Naive B cell (primary cell): ENCODE results near the gene CASS4. TPM values are rescaled to one million over a fixed set of nuclear protein-coding genes. Genes with fewer than 3 reads are reported as not detected.
"Not testable (repeated sequence)": the region's sequence is repeated elsewhere in the genome, so short reads cannot be mapped to it uniquely, and the experiment has no call there.

Experiments
- ATAC-seq, 2 donors: fragments of 150-1000 bp; cut with Tn5 transposase; 2 replicates each; pipeline ENCODE4 v1.10.0; 2021; ENCODE audit warnings: low read depth in 2 of 2, mild to moderate bottlenecking in 2 of 2, moderate library complexity in 2 of 2
- DNase-seq: peaks from one replicate; pipeline ENCODE4 v3.0.0; 2022
- H3K27ac Mint-ChIP-seq, 6 donors: one replicate each; pipeline ENCODE4 v1.8.0; 2020 to 2022; ENCODE audit warnings: mild to moderate bottlenecking in 6 of 6, mixed read lengths in 6 of 6, moderate library complexity in 5 of 6, inconsistent platforms in 2 of 6
- H3K27me3 Mint-ChIP-seq, 3 donors: one replicate each; pipeline ENCODE4 v1.8.0; 2021 to 2022; ENCODE audit warnings: mixed read lengths in 3 of 3, mild to moderate bottlenecking in 1 of 3
- H3K36me3 Mint-ChIP-seq, 2 donors: one replicate each; pipeline ENCODE4 v1.8.0; 2020 to 2022; ENCODE audit warnings: mixed read lengths in 2 of 2, inconsistent platforms in 1 of 2, mild to moderate bottlenecking in 1 of 2
- H3K4me1 Mint-ChIP-seq, 3 donors: one replicate each; pipeline ENCODE4 v1.8.0; 2020 to 2022; ENCODE audit warnings: mixed read lengths in 3 of 3, inconsistent platforms in 1 of 3, mild to moderate bottlenecking in 1 of 3, moderate library complexity in 1 of 3
- H3K4me3 Mint-ChIP-seq, 8 donors: one replicate each; pipeline ENCODE4 v1.8.0; 2020 to 2022; ENCODE audit warnings: mild to moderate bottlenecking in 8 of 8, mixed read lengths in 8 of 8, moderate library complexity in 8 of 8, inconsistent platforms in 2 of 8
- H3K9me3 Mint-ChIP-seq, 7 donors: one replicate each; pipeline ENCODE4 v1.8.0; 2020 to 2022; ENCODE audit warnings: mixed read lengths in 7 of 7, mild to moderate bottlenecking in 5 of 7, inconsistent platforms in 2 of 7, moderate library complexity in 1 of 7
- polyA plus RNA-seq, 6 donors: library from polyadenylated mRNA; unstranded; fragments of 300-500 nt; fragmentation: Illumina TruSeq; gene quantifications; one replicate each; pipeline ENCODE4 v1.2.3, GENCODE V29; 2021; ENCODE audit warnings: low read depth in 6 of 6

The CASS4 gene
- polyA plus RNA-seq, 6 donors from 2014 or later: 0.20 to 0.46 (median 0.28) TPM; not detected in 2

DNA sequence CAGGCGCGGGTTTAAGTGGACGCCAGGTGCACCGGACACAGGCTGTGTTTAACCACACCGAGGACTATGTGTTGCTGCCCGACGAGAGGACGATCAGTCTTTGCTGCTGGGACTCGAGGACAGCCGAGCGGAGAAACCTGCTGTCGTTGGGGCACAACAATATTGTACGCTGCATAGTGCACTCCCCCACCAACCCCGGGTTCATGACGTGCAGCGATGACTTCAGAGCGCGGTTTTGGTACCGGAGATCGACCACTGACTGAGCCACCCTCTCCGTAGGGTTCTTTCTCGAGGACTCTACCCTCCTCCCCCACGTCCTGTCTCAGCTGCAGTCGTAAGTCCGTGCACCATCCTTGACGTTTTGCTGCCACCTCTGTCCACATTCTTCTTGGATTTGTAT is 8.6 kb upstream of the CASS4 start:
- DNase-seq: no peak
- Mint-ChIP-seq H3K4me3 (no peak overlapping the region), H3K9me3 (no peaks in the 10 kb centered on the region), H3K27ac (no peak overlapping the region), H3K27me3 (no peaks in the 10 kb centered on the region), H3K36me3 (peaks cover 14 to 27% of the 10 kb centered on the region in 2 donors), H3K4me1 (peaks cover 0 to 16% (median 0%) of the 10 kb centered on the region in 3 donors)
- no peak for ATAC-seq

DNA sequence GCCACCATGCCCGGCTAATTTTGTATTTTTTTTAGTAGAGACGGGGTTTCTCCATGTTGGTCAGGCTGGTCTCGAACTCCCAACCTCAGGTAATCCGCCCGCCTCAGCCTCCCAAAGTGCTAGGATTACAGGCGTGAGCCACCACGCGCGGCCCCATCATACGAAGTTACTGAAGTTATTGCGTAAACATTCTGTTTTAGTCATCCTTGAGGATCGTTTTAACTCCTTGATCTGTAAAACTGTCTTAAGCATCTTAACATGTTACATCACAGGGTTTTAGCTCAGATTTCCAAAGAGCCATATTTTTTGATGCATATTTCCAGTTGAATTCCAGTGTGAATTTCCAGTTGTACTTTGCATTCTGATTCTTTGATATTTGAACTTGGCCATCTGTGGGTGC is 6.7 kb upstream of the CASS4 start:
- not testable (repeated sequence) for H3K27me3 Mint-ChIP-seq, H3K27ac Mint-ChIP-seq, H3K4me3 Mint-ChIP-seq, H3K4me1 Mint-ChIP-seq, ATAC-seq, H3K9me3 Mint-ChIP-seq, DNase-seq
- peaks cover 7 to 15% of the 10 kb centered on the region in 2 donors for H3K36me3 Mint-ChIP-seq

DNA sequence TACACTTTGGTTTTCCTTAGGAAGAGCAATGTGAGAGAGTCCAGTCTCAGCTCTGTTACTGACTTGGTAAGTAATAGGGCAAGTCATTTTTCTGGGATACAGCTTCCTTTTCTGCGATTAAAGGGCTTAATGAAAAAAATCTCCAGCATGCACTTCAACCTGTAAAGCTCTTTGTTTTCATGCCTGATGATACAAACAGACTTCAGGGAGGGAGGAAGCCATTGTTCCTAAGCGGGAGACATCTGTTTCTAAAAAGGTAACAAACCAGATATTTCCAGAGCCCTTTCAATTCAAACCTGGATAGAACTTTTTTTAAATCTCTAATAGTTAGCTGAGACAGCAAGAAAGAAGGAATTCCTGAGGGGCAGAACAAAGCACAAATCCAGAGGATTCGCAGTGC is 5.2 kb upstream of the CASS4 start:
- no peaks in the 10 kb centered on the region for H3K27me3 Mint-ChIP-seq
- no peak overlapping the region for H3K4me3 Mint-ChIP-seq
- H3K4me1 Mint-ChIP-seq: peaks cover 8 to 17% (median 9%) of the 10 kb centered on the region in 3 donors
- H3K9me3 Mint-ChIP-seq: no peaks in the 10 kb centered on the region
- H3K36me3 Mint-ChIP-seq: peaks cover 7 to 14% of the 10 kb centered on the region in 2 donors
- DNase-seq: no peak
- H3K27ac Mint-ChIP-seq: peak overlapping the region in 2 of 6 donors; percentile 59 to 82
- ATAC-seq: no peak

DNA sequence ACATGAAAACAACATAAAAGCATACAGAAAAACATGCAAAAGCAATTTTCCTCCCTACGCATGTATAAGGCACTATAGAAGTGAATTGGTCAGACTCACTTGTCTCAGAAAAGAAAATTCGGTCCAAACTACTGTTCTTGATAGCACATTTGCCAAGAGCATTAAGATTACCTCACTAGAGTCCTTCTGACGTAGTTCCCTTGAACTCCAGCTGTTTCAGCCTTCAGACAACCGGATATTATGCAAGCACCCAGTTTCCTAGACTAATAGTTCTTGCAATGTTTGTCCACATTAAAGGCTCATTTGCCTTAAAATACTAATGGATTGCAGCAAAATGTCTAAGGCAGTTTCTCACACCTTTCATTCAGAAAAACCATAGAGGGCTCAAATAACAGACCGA is 2.5 kb upstream of the CASS4 start:
- no peak for DNase-seq
- ATAC-seq: no peak
- H3K27me3 Mint-ChIP-seq: no peaks in the 10 kb centered on the region
- no peak overlapping the region for H3K4me3 Mint-ChIP-seq
- peaks cover 5 to 7% of the 10 kb centered on the region in 2 donors for H3K36me3 Mint-ChIP-seq
- no peak overlapping the region for H3K27ac Mint-ChIP-seq
- peaks cover 14 to 15% (median 14%) of the 10 kb centered on the region in 3 donors for H3K4me1 Mint-ChIP-seq
- no peaks in the 10 kb centered on the region for H3K9me3 Mint-ChIP-seq

DNA sequence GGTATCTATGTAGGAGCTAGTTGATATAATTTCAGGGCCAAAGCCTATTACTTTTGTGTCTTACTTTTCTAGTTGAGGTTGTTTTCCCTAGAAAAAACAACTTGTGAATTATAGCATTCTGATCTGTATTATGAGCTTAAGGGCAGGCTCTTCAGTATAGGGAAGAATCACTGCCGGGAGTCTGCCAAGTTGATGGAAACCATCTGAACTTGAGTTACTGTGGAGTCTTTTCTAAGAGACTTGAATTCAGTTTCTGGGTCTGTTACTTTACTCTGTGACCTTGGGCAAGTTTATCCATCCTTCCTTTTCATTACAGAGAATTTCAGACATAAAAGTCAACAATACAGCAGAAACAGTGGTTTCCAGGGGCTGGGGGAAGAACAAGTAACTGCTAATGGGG is 2.1 kb upstream of the CASS4 start:
- DNase-seq (no peak), ATAC-seq (no peak)
- Mint-ChIP-seq H3K9me3 (no peaks in the 10 kb centered on the region), H3K36me3 (peaks cover 5 to 7% of the 10 kb centered on the region in 2 donors), H3K4me3 (no peak overlapping the region), H3K4me1 (peaks cover 14 to 15% (median 14%) of the 10 kb centered on the region in 3 donors), H3K27ac (no peak overlapping the region), H3K27me3 (no peaks in the 10 kb centered on the region)

DNA sequence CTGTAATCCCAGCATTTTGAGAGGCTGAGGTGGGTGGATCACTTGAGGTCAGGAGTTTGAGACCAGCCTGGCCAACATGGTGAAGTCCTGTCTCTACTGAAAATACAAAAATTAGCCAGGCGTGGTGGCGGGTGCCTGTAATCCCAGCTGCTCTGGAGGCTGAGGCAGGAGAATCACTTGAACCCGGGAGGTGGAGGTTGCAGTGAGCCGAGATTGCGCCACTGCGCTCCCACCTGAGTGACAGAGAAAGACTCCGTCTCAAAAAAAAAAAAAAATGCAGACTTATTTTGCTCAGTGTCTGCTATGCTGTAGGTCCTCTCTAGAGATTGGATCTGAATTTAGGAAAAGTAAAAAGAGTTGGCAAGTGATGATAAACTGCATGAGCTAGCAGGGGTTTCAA is 773 bp upstream of the CASS4 start:
- H3K9me3 Mint-ChIP-seq, DNase-seq, ATAC-seq, H3K36me3 Mint-ChIP-seq, H3K27me3 Mint-ChIP-seq: not testable (repeated sequence)
- H3K27ac Mint-ChIP-seq: peak overlapping the region; percentile 6 to 89 (median 58)
- peak overlapping the region; percentile 31 to 84 (median 68) for H3K4me3 Mint-ChIP-seq
- peaks cover 14 to 15% (median 14%) of the 10 kb centered on the region in 3 donors for H3K4me1 Mint-ChIP-seq

DNA sequence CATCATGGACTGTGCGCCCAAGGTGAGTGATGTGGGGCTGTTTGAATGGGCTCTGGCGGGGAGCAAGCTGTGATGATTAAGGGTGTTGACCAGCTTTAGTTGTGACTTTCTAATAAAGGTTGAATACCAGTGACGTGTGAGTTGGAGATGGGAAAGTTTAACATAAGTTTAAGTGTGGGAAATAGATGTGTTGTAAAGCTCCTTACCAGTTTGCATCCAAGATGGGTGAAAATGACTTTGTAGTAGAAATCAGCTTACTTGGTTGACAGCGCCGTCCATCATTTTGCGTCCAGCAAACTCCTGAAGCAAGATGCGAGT is 372 bp downstream of the CASS4 start:
- DNase-seq (no peak), ATAC-seq (no peak)
- peak overlapping the region in 5 of 6 donors; percentile 3 to 86 (median 32) for H3K27ac Mint-ChIP-seq
- H3K4me3 Mint-ChIP-seq: peak overlapping the region in 7 of 8 donors; percentile 52 to 84 (median 65)
- peaks cover 14 to 15% (median 14%) of the 10 kb centered on the region in 3 donors for H3K4me1 Mint-ChIP-seq
- no peaks in the 10 kb centered on the region for H3K9me3 Mint-ChIP-seq
- no peaks in the 10 kb centered on the region for H3K27me3 Mint-ChIP-seq
- peaks cover 6 to 8% of the 10 kb centered on the region in 2 donors for H3K36me3 Mint-ChIP-seq

DNA sequence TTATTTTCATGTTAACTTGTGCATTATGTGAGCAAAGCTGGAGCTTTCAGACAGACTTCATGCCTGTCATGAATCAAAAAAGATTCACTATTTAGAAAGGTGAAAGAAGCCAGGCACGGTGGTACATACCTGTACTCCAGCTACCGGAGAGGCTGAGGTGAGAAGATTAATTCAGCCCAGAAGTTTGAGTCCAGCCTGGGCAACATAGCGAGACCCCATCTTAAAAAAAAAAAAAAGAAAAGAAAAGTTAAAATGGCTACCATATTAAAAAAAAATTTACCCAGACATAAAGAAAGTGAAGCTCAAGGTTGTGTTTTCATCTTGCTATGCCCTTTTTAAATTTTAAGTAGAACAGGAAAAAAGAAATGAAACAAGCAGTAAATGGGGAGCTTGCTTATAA is 889 bp downstream of the CASS4 start:
- no peak for ATAC-seq
- Mint-ChIP-seq H3K27ac (peak overlapping the region in 3 of 6 donors; percentile 83 to 88 (median 88)), H3K36me3 (peaks cover 8% of the 10 kb centered on the region in 2 donors), H3K4me1 (peaks cover 14 to 16% (median 15%) of the 10 kb centered on the region in 3 donors), H3K27me3 (no peaks in the 10 kb centered on the region), H3K4me3 (peak overlapping the region in 1 of 8 donors; percentile 4), H3K9me3 (no peaks in the 10 kb centered on the region)
- DNase-seq: no peak

DNA sequence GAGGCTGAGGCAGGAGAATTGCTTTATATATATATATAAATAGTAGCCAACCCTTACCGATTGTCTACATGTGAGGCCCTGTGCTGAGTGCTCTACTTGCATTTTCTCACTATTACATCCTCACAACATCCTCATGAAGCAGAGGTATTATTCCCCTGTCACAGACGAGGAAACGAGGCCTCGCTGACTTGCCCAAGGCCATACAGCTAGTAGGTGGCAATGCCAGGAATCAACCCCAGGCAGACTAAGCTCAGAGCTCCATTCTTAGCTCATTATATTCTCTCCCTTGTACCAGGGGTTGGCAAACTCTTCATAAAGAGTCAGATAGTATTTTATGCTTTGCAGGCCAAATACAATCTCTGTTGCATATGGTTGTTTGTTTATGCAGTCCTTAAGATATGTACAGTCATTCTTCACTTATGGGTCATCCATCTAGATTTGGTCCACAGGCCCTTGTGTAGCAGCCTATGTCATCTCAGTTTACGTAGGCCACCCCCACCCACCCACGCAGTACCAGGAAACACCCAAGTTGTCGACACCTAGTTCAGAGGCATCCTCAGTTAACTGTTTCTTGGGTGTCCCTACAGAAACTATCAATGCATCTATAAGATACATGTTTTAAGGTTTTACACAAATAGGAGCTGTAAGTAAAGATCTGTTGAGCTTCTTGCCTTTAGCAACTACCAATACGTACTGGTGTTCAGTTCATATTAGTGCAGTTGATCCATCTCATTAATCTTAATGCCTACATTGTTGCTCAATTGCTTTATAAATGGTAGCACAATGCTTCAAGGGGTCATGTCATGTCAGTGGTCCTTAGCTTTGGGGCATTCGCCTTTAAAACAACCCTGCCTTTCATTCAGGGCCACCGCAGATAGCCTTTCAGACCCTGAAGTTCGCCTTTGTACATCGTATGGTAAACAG is 3.0 kb downstream of the CASS4 start:
- DNase-seq: no peak
- Mint-ChIP-seq H3K4me1 (peaks cover 19 to 26% (median 19%) of the 10 kb centered on the region in 3 donors), H3K27ac (no peak overlapping the region), H3K27me3 (peaks cover 0 to 5% (median 0%) of the 10 kb centered on the region in 3 donors), H3K4me3 (peak overlapping the region in 1 of 8 donors; percentile 5), H3K36me3 (peaks cover 8 to 12% of the 10 kb centered on the region in 2 donors), H3K9me3 (no peaks in the 10 kb centered on the region)
- ATAC-seq: no peak

DNA sequence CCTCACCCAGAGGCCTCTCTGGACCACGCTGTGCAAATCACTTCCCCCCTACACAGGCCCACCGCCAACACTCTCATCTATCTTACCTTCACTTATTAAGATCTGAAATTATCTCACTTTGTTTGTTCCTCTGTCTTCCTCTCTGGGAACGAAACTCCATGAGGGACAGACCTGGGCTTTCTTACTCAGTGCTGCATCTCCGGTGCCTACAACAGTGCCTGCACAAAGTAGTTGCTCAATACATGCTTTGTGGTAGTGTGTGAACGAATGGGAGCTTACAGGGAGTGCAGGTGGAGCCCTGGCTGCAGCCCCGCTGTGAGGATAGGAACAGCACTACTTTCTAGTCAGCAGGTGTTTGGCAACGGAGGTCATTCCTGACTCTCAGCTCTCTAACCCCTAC is 5.3 kb downstream of the CASS4 start:
- no peak for ATAC-seq
- peaks cover 0 to 8% (median 5%) of the 10 kb centered on the region in 3 donors for H3K27me3 Mint-ChIP-seq
- H3K36me3 Mint-ChIP-seq: peaks cover 8 to 12% of the 10 kb centered on the region in 2 donors
- peaks cover 5 to 13% (median 6%) of the 10 kb centered on the region in 3 donors for H3K4me1 Mint-ChIP-seq
- H3K27ac Mint-ChIP-seq: peak overlapping the region in 3 of 6 donors; percentile 29 to 70 (median 31)
- H3K9me3 Mint-ChIP-seq: no peaks in the 10 kb centered on the region
- H3K4me3 Mint-ChIP-seq: no peak overlapping the region
- DNase-seq: no peak

DNA sequence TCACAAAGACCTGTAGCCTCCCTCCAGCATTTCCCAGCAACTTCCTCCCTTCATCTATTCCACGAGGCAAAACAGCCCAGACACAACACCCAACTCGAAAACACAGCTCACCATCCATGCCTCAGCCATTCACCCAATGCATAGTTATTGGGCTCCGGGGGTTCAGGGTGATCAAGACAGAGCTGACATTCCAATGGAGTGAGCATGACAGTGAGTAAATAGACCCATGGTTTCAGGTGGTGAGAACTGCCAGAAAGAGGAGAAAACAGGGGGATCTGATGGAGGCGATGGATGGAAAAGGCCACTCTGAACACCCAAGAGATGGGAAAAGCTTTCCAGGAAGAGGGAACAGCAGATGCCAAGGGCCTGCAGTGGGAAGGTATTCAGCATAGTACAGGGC is 5.9 kb downstream of the CASS4 start:
- Mint-ChIP-seq H3K27ac (peak overlapping the region in 2 of 6 donors; percentile 44 to 70), H3K4me3 (peak overlapping the region in 2 of 8 donors; percentile 1 to 45), H3K27me3 (peaks cover 0 to 8% (median 5%) of the 10 kb centered on the region in 3 donors), H3K4me1 (peaks cover 4 to 12% (median 9%) of the 10 kb centered on the region in 3 donors), H3K9me3 (no peaks in the 10 kb centered on the region), H3K36me3 (peaks cover 8 to 12% of the 10 kb centered on the region in 2 donors)
- ATAC-seq: no peak
- DNase-seq: no peak

DNA sequence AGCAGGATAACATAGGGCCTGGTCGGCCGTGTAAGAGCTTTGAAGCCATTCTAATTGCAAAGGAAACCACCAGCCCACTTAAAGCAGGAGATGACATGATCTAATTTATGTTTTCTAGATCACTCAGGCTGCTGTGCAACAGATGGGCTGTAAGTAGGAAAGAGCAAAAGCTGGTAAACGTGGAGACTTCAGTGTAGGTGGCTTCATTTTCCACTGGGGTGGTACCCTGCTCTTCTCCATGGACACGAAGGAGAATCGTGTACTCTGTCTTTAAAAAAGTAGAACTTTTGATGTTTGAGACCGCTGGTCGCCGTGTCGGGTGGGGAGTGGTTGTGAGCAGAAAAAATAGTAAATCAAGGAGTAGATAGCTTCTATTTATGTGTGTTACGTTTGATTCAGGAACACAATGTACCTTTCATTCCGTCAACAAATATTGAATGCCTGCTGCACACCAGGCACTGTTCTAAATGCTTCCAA is 6.4 kb downstream of the CASS4 start:
- ATAC-seq (no peak), DNase-seq (no peak)
- Mint-ChIP-seq H3K9me3 (no peaks in the 10 kb centered on the region), H3K27ac (peak overlapping the region in 3 of 6 donors; percentile 52 to 73 (median 70)), H3K4me1 (peaks cover 4 to 12% (median 9%) of the 10 kb centered on the region in 3 donors), H3K27me3 (peaks cover 0 to 8% (median 5%) of the 10 kb centered on the region in 3 donors), H3K4me3 (peak overlapping the region in 1 of 8 donors; percentile 38), H3K36me3 (peaks cover 8 to 12% of the 10 kb centered on the region in 2 donors)

DNA sequence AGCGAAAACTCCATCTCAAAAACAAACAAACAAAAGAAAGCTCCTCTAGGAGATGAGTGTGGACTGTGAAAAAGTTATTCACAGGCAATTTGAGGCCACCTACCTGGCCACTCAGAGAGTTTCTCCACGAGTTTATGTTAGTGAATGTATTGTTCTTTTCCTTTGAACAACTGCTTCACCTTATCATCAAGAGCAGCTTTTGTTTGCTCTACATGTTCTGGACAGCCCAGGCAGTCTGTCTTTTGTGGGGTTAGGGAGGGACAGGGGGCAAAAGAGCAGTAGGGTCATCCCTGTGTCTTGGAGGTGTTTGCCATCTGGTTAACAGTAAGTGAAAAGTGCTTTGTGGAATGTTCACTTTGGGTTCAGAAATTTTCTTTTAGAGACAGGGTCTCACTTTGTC is 8.0 kb downstream of the CASS4 start:
- Mint-ChIP-seq H3K4me3 (no peak overlapping the region), H3K27ac (no peak overlapping the region), H3K4me1 (peaks cover 4 to 12% (median 9%) of the 10 kb centered on the region in 3 donors), H3K9me3 (no peaks in the 10 kb centered on the region), H3K36me3 (peaks cover 8% of the 10 kb centered on the region in 2 donors), H3K27me3 (peaks cover 0 to 11% (median 8%) of the 10 kb centered on the region in 3 donors)
- no peak for DNase-seq
- ATAC-seq: no peak
